Glutamatergic neuron (in vitro differentiated cells): Measurements from ENCODE around the gene OR8B12. TPM values are rescaled to one million over a fixed set of nuclear protein-coding genes. Genes with fewer than 3 reads are reported as not detected.

ENCODE experiments used
- DNase-seq: peaks from one replicate; pipeline ENCODE4 v3.0.0; 2022
- H3K27ac Mint-ChIP-seq: one replicate; pipeline ENCODE4 v1.8.0; 2020; ENCODE audit warnings: mild to moderate bottlenecking, mixed read lengths, inconsistent platforms; ENCODE audit not compliant: unreplicated experiment
- H3K27me3 Mint-ChIP-seq: one replicate; pipeline ENCODE4 v1.8.0; 2020; ENCODE audit warnings: mild to moderate bottlenecking, moderate library complexity, mixed read lengths, inconsistent platforms; ENCODE audit not compliant: unreplicated experiment
- H3K36me3 Mint-ChIP-seq: one replicate; pipeline ENCODE4 v1.8.0; 2020; ENCODE audit warnings: mild to moderate bottlenecking, mixed read lengths, inconsistent platforms; ENCODE audit not compliant: unreplicated experiment
- H3K4me1 Mint-ChIP-seq: one replicate; pipeline ENCODE4 v1.8.0; 2020; ENCODE audit warnings: mild to moderate bottlenecking, low read depth, mixed read lengths, inconsistent platforms; ENCODE audit not compliant: unreplicated experiment
- H3K4me3 Mint-ChIP-seq: one replicate; pipeline ENCODE4 v1.8.0; 2020; ENCODE audit warnings: mild to moderate bottlenecking, mixed read lengths, inconsistent platforms; ENCODE audit not compliant: unreplicated experiment
- H3K9me3 Mint-ChIP-seq: one replicate; pipeline ENCODE4 v1.8.0; 2020; ENCODE audit warnings: mild to moderate bottlenecking, moderate library complexity, mixed read lengths, inconsistent platforms; ENCODE audit not compliant: unreplicated experiment
- total RNA-seq: library from RNA; stranded (reverse); fragmentation: NEBNext Ultra II Directional; extraction: Animal tissue kit (Norgen Biotek cat#: 25700); gene quantifications from one replicate; pipeline ENCODE4 v1.2.1, GENCODE V29; 2021; ENCODE audit not compliant: unreplicated experiment
- TF ChIP-seq, protein P1 (sequence below): fragments of 200-600 bp; sonication (generic); IDR thresholded peaks from one replicate; pipeline ENCODE4 v1.5.0; 2021; ENCODE audit not compliant: partially characterized antibody, unreplicated experiment

OR8B12 gene
- total RNA-seq, 1 donor from 2014 or later, result not detected

DNA sequence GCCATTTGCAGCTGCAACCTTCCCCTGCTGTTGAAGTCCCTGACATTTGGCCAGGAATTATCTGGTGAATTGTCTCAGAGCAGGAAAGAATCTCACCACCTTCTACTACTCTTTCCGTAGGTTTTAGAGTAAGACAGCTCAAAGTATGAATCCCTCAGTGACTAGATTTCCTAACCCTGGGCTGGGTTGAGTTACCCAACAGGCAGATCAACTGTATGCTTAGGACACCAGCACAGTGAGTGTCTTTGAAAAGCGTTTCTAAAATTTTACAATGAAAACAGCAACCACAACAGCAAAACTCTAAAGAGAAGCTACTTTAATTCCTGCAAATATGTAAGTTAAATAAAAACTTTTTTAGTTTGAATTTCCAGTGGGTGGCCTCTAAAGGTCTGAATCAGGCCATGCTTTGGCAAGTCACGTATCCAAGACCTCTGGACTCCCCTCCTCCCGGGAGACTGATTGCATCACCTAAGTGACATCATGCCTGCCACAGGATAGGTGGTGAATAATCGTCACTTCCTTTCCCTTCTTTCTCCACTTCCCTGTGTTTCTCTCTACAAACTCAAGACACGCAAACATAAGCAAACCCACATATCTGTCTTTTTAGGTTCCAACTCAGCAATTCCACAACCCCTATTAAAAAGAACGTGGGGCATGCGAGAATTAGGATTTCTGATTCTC lies 7.8 kb downstream of the OR8B12 start:
- Mint-ChIP-seq H3K4me3 (no peak overlapping the region), H3K4me1 (no peaks in the 10 kb centered on the region), H3K9me3 (no peaks in the 10 kb centered on the region), H3K27ac (no peak overlapping the region), H3K36me3 (no peaks in the 10 kb centered on the region), H3K27me3 (no peaks in the 10 kb centered on the region)
- DNase-seq, result no peak
- TF ChIP-seq, protein P1, sequence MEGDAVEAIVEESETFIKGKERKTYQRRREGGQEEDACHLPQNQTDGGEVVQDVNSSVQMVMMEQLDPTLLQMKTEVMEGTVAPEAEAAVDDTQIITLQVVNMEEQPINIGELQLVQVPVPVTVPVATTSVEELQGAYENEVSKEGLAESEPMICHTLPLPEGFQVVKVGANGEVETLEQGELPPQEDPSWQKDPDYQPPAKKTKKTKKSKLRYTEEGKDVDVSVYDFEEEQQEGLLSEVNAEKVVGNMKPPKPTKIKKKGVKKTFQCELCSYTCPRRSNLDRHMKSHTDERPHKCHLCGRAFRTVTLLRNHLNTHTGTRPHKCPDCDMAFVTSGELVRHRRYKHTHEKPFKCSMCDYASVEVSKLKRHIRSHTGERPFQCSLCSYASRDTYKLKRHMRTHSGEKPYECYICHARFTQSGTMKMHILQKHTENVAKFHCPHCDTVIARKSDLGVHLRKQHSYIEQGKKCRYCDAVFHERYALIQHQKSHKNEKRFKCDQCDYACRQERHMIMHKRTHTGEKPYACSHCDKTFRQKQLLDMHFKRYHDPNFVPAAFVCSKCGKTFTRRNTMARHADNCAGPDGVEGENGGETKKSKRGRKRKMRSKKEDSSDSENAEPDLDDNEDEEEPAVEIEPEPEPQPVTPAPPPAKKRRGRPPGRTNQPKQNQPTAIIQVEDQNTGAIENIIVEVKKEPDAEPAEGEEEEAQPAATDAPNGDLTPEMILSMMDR, result no peak

DNA sequence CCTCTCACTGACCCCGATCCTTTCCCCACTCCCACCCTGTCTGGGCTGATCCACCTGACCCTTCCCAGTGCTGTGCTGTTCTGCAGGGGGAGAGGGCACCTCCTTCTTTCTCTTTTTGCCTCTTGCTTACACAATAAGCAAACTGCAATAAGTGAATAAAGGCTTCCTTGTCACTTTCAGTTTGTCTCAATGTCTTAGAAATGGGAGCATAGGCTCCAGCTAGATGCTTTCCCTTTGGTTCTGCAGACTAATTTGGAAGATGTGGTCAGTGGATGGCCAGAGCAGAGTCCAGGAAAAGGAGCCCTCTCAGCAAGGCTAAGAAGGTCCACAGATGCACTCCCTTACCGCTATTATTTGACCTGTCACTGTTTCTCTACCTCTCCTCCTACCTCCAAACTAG lies 9.4 kb downstream of the OR8B12 start:
- Mint-ChIP-seq H3K4me3 (no peak overlapping the region), H3K4me1 (no peaks in the 10 kb centered on the region), H3K36me3 (peaks cover 3% of the 10 kb centered on the region), H3K9me3 (no peaks in the 10 kb centered on the region), H3K27ac (no peak overlapping the region), H3K27me3 (no peaks in the 10 kb centered on the region)
- no peak for DNase-seq
- TF ChIP-seq, protein P1, result no peak

DNA sequence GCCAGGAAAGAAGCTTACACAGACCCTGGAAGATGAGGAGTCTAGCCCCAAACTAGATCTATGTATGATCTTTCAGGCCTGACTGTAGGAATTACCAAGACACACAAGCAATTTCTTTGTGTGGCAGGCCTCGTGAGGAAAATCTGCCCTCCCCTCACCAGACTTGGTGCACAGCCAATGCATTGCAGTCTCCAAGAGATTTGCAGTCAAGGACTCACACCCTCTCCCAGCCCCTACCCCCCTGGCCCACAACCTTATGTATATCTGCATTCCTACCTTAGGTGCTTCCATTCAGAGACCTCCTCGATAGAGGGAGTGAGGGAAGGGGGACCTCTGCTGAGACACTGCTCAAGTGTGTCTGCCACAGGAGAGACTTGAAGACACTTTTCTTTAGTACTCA lies 9.8 kb downstream of the OR8B12 start:
- no peak for DNase-seq
- Mint-ChIP-seq H3K4me1 (no peaks in the 10 kb centered on the region), H3K27ac (no peak overlapping the region), H3K27me3 (no peaks in the 10 kb centered on the region), H3K9me3 (peaks cover under 1% of the 10 kb centered on the region), H3K4me3 (no peak overlapping the region), H3K36me3 (peaks cover 7% of the 10 kb centered on the region)
- TF ChIP-seq, protein P1, result no peak

DNA sequence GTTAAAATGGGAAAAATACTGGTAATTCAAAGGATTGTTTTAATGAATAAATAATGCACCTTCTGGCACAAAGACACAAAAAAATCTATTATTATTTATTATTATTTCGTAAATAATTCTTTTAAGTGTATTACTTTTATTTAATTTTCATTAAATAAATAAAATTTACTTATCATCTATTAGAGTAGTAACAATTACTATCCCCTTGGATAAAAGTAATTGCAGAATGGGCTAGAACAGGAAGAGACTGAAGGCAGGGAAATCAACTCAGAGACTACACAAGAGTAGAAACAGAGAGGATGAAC lies 23.0 kb downstream of the OR8B12 start:
- peaks cover 4% of the 10 kb centered on the region for H3K4me1 Mint-ChIP-seq
- no peak for DNase-seq
- no peaks in the 10 kb centered on the region for H3K36me3 Mint-ChIP-seq
- no peaks in the 10 kb centered on the region for H3K9me3 Mint-ChIP-seq
- H3K27ac Mint-ChIP-seq, result no peak overlapping the region
- peaks cover 2% of the 10 kb centered on the region for H3K27me3 Mint-ChIP-seq
- TF ChIP-seq, protein P1, result no peak
- no peak overlapping the region for H3K4me3 Mint-ChIP-seq

DNA sequence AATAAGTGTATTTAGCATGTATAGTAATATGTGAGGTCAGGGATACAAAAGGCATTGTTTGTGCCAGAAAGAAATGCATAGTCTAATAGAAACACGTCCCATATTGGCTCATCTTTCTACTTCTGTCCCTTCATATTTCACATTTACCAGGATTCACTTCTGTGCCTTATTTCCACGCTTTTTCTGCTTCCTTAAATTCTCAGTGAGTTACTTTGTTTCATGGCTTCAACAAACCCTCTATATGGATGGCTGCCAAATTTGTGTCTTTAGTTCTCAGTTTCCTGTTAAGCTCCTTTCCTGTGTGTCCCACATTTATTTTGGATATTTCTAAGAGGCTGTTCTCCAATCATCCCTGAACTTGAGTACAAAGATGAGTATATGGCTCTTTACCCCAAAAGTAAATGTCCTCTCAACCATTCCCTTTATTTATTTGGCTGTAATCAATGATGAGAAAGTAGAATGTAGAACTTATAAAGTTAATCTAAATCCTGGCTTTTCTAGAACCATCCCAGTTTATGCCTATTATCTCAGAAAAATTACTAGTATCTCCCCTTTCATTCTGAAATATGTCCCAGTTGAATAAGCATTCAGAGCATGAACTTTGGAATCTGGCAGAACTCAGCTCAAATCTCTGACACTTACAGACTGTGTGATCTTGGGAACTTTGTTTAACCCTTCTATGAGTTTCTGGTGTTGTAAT lies 23.5 kb downstream of the OR8B12 start:
- H3K36me3 Mint-ChIP-seq, result no peaks in the 10 kb centered on the region
- no peak for DNase-seq

More for the DNA sequence above, 23.5 kb downstream of the OR8B12 start:
- TF ChIP-seq, protein P1, result no peak
- no peaks in the 10 kb centered on the region for H3K9me3 Mint-ChIP-seq
- H3K27me3 Mint-ChIP-seq, result peaks cover 2% of the 10 kb centered on the region
- H3K4me3 Mint-ChIP-seq, result no peak overlapping the region
- peaks cover 4% of the 10 kb centered on the region for H3K4me1 Mint-ChIP-seq
- no peak overlapping the region for H3K27ac Mint-ChIP-seq
